Osteoblast (primary cell): ENCODE results near the gene MACO1. TPM values are rescaled to one million over a fixed set of nuclear protein-coding genes. Genes with fewer than 3 reads are reported as not detected.

Source experiments
- DNase-seq: peaks from one replicate; pipeline ENCODE4 v3.0.0; 2011; ENCODE audit warnings: low spot score, mixed read lengths; ENCODE audit not compliant: insufficient read length; ENCODE audit errors: missing footprints
- H2AFZ ChIP-seq: 2 replicates; pipeline ENCODE4 v1.6.0; 2011; ENCODE audit warnings: mild to moderate bottlenecking, low read length
- H3K27ac ChIP-seq: 2 replicates; pipeline ENCODE4 v1.5.1; 2011; ENCODE audit warnings: mild to moderate bottlenecking, low read depth, low read length, moderate library complexity
- H3K27me3 ChIP-seq: 2 replicates; pipeline ENCODE4 v1.6.0; 2012; ENCODE audit warnings: mild to moderate bottlenecking, control low read depth, inconsistent platforms, low read length, moderate library complexity; ENCODE audit not compliant: insufficient read depth
- H3K36me3 ChIP-seq: 2 replicates; pipeline ENCODE4 v1.5.1; 2011; ENCODE audit warnings: mild to moderate bottlenecking, low read length, control low read depth, moderate library complexity; ENCODE audit not compliant: insufficient read depth
- H3K4me1 ChIP-seq: 2 replicates; pipeline ENCODE4 v1.5.1; 2011; ENCODE audit warnings: mild to moderate bottlenecking, low read length, control low read depth, moderate library complexity; ENCODE audit not compliant: insufficient read depth
- H3K4me2 ChIP-seq: 2 replicates; pipeline ENCODE4 v1.6.0; 2011; ENCODE audit warnings: mild to moderate bottlenecking, low read length; ENCODE audit not compliant: insufficient read depth
- H3K4me3 ChIP-seq: fragments of 200-600 bp; sonication (generic); 3 replicates; pipeline ENCODE4 v1.5.1; 2012; ENCODE audit warnings: mild to moderate bottlenecking, low read length, inconsistent platforms; ENCODE audit not compliant: insufficient read depth
- H3K79me2 ChIP-seq: 2 replicates; pipeline ENCODE4 v1.6.0; 2012; ENCODE audit warnings: mild to moderate bottlenecking, low read length, control low read depth, inconsistent platforms; ENCODE audit not compliant: insufficient read depth
- H3K9me3 ChIP-seq: 2 replicates; pipeline ENCODE4 v1.5.1; 2011; ENCODE audit warnings: low read depth, low read length, control low read depth
- H4K20me1 ChIP-seq: 2 replicates; pipeline ENCODE4 v1.6.0; 2012; ENCODE audit warnings: mild to moderate bottlenecking, low read length, control low read depth; ENCODE audit not compliant: insufficient read depth
- CTCF ChIP-seq: IDR thresholded peaks from 2 replicates; pipeline ENCODE4 v1.5.1; 2011; ENCODE audit warnings: mild to moderate bottlenecking, low read depth, low read length, moderate library complexity; ENCODE audit errors: extremely low read depth
- total RNA-seq: library from RNA; depleted of rRNA; stranded (reverse); fragments of >200 nt; gene quantifications from 2 replicates; pipeline ENCODE4 v1.2.3, GENCODE V29; 2012

The MACO1 gene
- total RNA-seq, 1 donor, result 35.5 TPM

DNA sequence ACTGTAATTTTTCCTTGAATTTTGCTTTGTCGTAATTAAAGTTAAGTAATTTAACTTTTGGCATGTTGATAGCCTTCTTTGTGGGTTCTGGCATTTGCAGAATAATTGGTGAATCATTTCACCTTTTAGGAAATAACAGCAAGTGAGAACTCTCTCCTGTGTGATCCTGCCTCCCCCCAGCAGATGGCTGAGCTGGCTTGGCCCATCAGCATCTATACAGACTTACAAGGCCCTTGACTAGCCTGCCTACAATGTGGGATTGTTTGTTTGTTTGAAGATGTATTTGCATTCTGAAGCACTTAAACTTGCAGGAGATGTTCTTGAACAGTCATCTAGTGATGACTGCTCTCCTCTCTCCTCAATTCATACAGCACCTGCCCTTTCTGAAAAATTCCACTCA is 55.9 kb downstream of the MACO1 start:
- TF ChIP-seq CTCF, result peak; percentile 35
- Histone ChIP-seq H3K79me2 (peaks cover 3% of the 10 kb centered on the region), H2AFZ (no peak overlapping the region), H3K9me3 (no peaks in the 10 kb centered on the region), H3K4me3 (no peak overlapping the region), H3K27me3 (no peaks in the 10 kb centered on the region), H4K20me1 (no peaks in the 10 kb centered on the region), H3K4me1 (no peaks in the 10 kb centered on the region), H3K27ac (no peak overlapping the region), H3K4me2 (no peak overlapping the region), H3K36me3 (peaks cover 30% of the 10 kb centered on the region)
- no peak for DNase-seq

DNA sequence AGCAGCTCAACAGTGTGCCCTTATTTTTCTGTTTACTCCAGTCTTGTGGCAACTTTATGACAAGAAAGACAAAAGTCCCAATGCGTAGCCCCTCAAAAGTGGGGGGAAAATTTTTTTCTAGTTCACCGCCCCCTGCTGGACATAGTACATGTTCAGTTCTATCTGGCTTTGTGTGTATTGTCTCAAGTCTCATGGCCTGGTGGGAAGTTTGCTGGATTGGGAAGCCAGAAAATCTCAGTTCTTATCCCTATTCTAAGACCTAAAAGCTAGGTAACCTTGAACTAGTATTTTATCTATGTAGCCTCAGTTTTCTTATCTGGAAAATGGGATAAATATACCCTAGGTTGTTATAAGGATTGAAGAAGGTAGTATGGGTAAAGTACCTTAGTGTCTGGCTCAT is 56.9 kb downstream of the MACO1 start:
- H4K20me1 ChIP-seq, result no peaks in the 10 kb centered on the region
- H3K9me3 ChIP-seq, result no peaks in the 10 kb centered on the region
- H3K27me3 ChIP-seq, result no peaks in the 10 kb centered on the region
- peaks cover under 1% of the 10 kb centered on the region for H3K79me2 ChIP-seq
- no peak overlapping the region for H2AFZ ChIP-seq
- no peak for DNase-seq
- H3K27ac ChIP-seq, result no peak overlapping the region
- no peak overlapping the region for H3K4me2 ChIP-seq
- H3K4me3 ChIP-seq, result no peak overlapping the region
- H3K4me1 ChIP-seq, result no peaks in the 10 kb centered on the region
- peak; percentile 53 for TF ChIP-seq CTCF
- H3K36me3 ChIP-seq, result peaks cover 39% of the 10 kb centered on the region

GRCh38 chr1:25492323-25492722 is 61.6 kb downstream of the MACO1 start:
- no peaks in the 10 kb centered on the region for H3K79me2 ChIP-seq
- no peaks in the 10 kb centered on the region for H3K27me3 ChIP-seq
- no peaks in the 10 kb centered on the region for H3K9me3 ChIP-seq
- H3K4me3 ChIP-seq, result no peak overlapping the region
- no peak overlapping the region for H3K27ac ChIP-seq
- H2AFZ ChIP-seq, result no peak overlapping the region
- no peak overlapping the region for H3K4me2 ChIP-seq
- H3K36me3 ChIP-seq, result peaks cover 39% of the 10 kb centered on the region
- no peak for TF ChIP-seq CTCF
- no peak for DNase-seq
- H4K20me1 ChIP-seq, result no peaks in the 10 kb centered on the region
- no peaks in the 10 kb centered on the region for H3K4me1 ChIP-seq

DNA sequence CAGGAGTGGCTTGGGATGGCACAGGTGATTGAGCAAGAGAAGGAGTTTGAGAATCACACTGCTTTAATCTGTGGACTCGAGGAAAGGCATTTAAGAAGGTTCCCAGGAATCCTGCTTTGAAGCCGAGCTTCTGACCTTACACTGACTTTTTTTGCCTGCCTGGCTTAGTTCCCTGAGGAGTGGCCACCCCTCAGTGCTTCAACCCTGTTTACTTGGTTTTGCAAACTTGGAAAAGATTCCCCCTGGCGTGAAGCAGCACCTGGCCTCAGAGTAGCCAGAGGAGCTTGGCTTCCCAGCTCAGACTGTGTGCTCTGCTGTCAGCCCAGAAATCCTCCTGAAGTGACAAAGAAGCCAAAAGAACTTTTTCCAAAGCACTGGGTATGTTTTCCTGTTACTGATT is 64.3 kb downstream of the MACO1 start:
- no peaks in the 10 kb centered on the region for H3K9me3 ChIP-seq
- H3K27ac ChIP-seq, result no peak overlapping the region
- H3K4me2 ChIP-seq, result no peak overlapping the region
- H3K36me3 ChIP-seq, result peaks cover 45% of the 10 kb centered on the region
- TF ChIP-seq CTCF, result no peak
- H3K4me1 ChIP-seq, result no peaks in the 10 kb centered on the region
- no peak overlapping the region for H2AFZ ChIP-seq
- H4K20me1 ChIP-seq, result no peaks in the 10 kb centered on the region
- H3K27me3 ChIP-seq, result no peaks in the 10 kb centered on the region
- no peaks in the 10 kb centered on the region for H3K79me2 ChIP-seq
- no peak overlapping the region for H3K4me3 ChIP-seq
- DNase-seq, result no peak
